Osteoblast (primary cell): ENCODE results near the gene SPATA17. TPM values are rescaled to one million over a fixed set of nuclear protein-coding genes. Genes with fewer than 3 reads are reported as not detected.

Source experiments
- DNase-seq: peaks from one replicate; pipeline ENCODE4 v3.0.0; 2011; ENCODE audit warnings: low spot score, mixed read lengths; ENCODE audit not compliant: insufficient read length; ENCODE audit errors: missing footprints
- H2AFZ ChIP-seq: 2 replicates; pipeline ENCODE4 v1.6.0; 2011; ENCODE audit warnings: mild to moderate bottlenecking, low read length
- H3K27ac ChIP-seq: 2 replicates; pipeline ENCODE4 v1.5.1; 2011; ENCODE audit warnings: mild to moderate bottlenecking, low read depth, low read length, moderate library complexity
- H3K27me3 ChIP-seq: 2 replicates; pipeline ENCODE4 v1.6.0; 2012; ENCODE audit warnings: mild to moderate bottlenecking, control low read depth, inconsistent platforms, low read length, moderate library complexity; ENCODE audit not compliant: insufficient read depth
- H3K36me3 ChIP-seq: 2 replicates; pipeline ENCODE4 v1.5.1; 2011; ENCODE audit warnings: mild to moderate bottlenecking, low read length, control low read depth, moderate library complexity; ENCODE audit not compliant: insufficient read depth
- H3K4me1 ChIP-seq: 2 replicates; pipeline ENCODE4 v1.5.1; 2011; ENCODE audit warnings: mild to moderate bottlenecking, low read length, control low read depth, moderate library complexity; ENCODE audit not compliant: insufficient read depth
- H3K4me2 ChIP-seq: 2 replicates; pipeline ENCODE4 v1.6.0; 2011; ENCODE audit warnings: mild to moderate bottlenecking, low read length; ENCODE audit not compliant: insufficient read depth
- H3K4me3 ChIP-seq: fragments of 200-600 bp; sonication (generic); 3 replicates; pipeline ENCODE4 v1.5.1; 2012; ENCODE audit warnings: mild to moderate bottlenecking, low read length, inconsistent platforms; ENCODE audit not compliant: insufficient read depth
- H3K79me2 ChIP-seq: 2 replicates; pipeline ENCODE4 v1.6.0; 2012; ENCODE audit warnings: mild to moderate bottlenecking, low read length, control low read depth, inconsistent platforms; ENCODE audit not compliant: insufficient read depth
- H3K9me3 ChIP-seq: 2 replicates; pipeline ENCODE4 v1.5.1; 2011; ENCODE audit warnings: low read depth, low read length, control low read depth
- H4K20me1 ChIP-seq: 2 replicates; pipeline ENCODE4 v1.6.0; 2012; ENCODE audit warnings: mild to moderate bottlenecking, low read length, control low read depth; ENCODE audit not compliant: insufficient read depth
- total RNA-seq: library from RNA; depleted of rRNA; stranded (reverse); fragments of >200 nt; gene quantifications from 2 replicates; pipeline ENCODE4 v1.2.3, GENCODE V29; 2012
- TF ChIP-seq, protein P1 (sequence below): IDR thresholded peaks from 2 replicates; pipeline ENCODE4 v1.5.1; 2011; ENCODE audit warnings: mild to moderate bottlenecking, low read depth, low read length, moderate library complexity; ENCODE audit errors: extremely low read depth

Gene SPATA17
- total RNA-seq, 1 donor = 0.36 TPM

DNA sequence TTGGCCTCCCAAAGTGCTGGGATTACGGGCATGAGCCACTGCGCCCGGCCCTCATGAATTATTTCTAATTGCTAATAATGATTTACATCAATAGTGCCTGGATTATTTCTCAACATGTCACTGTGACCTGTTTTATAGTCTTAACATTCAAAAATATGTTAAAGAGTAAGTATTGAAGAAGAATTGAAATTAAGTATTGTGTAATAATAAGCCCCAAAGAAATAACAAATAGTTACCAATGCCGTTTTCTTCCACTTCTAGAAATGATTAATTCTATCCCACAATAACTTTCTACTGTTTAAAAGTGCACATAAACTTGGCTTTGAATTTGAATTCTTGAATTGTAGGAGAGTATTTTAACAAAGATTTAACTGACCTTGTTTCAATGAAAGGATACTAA is 19.5 kb downstream of the SPATA17 start:
- no peak overlapping the region for H3K4me3 ChIP-seq
- no peak overlapping the region for H3K4me2 ChIP-seq
- H3K27ac ChIP-seq = no peak overlapping the region
- H3K27me3 ChIP-seq = no peaks in the 10 kb centered on the region
- TF ChIP-seq, protein P1, sequence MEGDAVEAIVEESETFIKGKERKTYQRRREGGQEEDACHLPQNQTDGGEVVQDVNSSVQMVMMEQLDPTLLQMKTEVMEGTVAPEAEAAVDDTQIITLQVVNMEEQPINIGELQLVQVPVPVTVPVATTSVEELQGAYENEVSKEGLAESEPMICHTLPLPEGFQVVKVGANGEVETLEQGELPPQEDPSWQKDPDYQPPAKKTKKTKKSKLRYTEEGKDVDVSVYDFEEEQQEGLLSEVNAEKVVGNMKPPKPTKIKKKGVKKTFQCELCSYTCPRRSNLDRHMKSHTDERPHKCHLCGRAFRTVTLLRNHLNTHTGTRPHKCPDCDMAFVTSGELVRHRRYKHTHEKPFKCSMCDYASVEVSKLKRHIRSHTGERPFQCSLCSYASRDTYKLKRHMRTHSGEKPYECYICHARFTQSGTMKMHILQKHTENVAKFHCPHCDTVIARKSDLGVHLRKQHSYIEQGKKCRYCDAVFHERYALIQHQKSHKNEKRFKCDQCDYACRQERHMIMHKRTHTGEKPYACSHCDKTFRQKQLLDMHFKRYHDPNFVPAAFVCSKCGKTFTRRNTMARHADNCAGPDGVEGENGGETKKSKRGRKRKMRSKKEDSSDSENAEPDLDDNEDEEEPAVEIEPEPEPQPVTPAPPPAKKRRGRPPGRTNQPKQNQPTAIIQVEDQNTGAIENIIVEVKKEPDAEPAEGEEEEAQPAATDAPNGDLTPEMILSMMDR = no peak
- no peak overlapping the region for H2AFZ ChIP-seq
- no peaks in the 10 kb centered on the region for H3K4me1 ChIP-seq
- H4K20me1 ChIP-seq = no peaks in the 10 kb centered on the region
- H3K79me2 ChIP-seq = no peaks in the 10 kb centered on the region
- no peaks in the 10 kb centered on the region for H3K36me3 ChIP-seq
- H3K9me3 ChIP-seq = no peaks in the 10 kb centered on the region
- no peak for DNase-seq

DNA sequence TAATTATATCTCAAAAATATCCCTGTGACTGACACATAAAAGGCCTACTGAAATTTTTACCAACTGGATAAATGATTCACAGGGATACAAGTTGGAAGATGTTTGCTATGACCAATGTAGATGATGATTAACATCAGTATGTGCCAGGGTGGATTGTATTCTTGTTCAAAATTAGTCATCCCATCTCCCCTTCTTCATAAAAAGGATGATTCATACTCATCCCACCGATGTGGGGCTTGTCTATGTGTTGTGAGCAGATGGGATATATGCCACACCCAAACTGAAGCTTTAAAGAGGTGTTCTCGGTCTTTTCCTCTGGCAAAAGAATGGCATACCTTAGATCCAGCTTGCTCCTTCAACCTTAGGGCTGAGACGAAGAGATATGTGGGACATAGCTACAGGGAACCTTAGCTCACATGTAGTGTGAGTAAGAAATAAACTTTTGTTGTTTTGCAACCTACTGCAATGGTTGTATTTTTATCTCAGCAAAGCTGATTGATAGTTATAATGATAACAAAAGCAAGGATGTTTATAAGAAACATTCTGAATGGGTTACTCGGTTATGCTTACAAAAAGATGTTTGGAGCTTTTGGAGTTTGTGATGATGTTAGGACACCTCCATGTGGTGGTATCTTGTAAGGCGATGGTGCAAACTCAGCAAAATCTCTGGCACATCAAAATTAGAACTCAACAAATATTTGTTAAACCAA is 29.4 kb downstream of the SPATA17 start:
- H3K9me3 ChIP-seq = no peaks in the 10 kb centered on the region
- H3K4me1 ChIP-seq = peaks cover 10% of the 10 kb centered on the region
- DNase-seq = peak; percentile 49
- TF ChIP-seq, protein P1 = peak; percentile 55
- H3K79me2 ChIP-seq = no peaks in the 10 kb centered on the region
- no peaks in the 10 kb centered on the region for H3K36me3 ChIP-seq
- peak overlapping the region; percentile 25 for H3K4me2 ChIP-seq
- no peaks in the 10 kb centered on the region for H3K27me3 ChIP-seq
- H3K4me3 ChIP-seq = no peak overlapping the region
- no peaks in the 10 kb centered on the region for H4K20me1 ChIP-seq
- no peak overlapping the region for H2AFZ ChIP-seq
- H3K27ac ChIP-seq = no peak overlapping the region

DNA sequence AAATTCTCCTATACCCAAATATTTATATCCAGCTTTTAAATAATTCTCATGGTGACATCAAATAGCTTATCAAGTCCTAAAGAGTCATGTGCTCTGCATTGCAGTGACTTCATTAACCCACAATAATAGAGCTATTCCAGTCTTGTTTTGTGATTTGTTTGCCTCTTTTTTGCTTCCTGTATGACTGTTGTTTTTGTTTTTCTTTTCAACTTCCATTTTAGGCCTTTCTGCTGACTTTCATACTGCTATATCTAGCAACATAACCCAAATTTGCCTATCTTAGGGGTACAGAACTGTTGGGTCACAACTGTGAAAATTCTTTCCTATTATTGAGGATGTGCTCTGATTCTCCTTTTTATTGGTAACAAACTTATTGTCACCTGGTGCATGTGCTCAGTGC is 30.3 kb downstream of the SPATA17 start:
- DNase-seq = no peak
- H3K4me1 ChIP-seq = peaks cover 10% of the 10 kb centered on the region

DNA sequence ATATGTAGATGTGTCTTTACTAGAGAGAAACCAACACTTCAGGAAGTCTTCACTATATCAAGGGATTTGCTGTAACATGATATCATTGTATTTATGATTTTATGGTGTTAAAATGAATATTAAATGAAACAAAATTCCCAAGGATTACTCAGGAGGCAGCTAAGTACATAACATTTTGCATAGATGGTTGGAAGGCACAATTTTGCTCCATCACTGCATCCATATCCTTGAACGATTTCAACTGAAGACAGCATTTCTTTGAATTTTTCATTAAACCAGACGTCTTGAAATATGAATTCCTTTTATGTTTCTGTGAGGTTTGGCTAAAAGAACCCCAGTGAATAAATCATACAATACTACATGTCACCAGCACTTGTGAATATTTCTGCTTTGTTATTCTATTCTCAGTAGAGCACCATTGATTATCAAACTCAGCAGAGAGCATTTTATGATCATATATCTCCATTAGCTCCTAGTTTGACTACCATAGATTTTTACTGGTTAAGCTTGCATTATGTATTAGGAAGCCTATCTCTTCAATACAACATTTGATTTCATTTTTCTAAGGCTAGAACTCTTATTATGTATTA is 37.3 kb downstream of the SPATA17 start:
- H3K27me3 ChIP-seq = no peaks in the 10 kb centered on the region
- H4K20me1 ChIP-seq = no peaks in the 10 kb centered on the region
- no peak overlapping the region for H2AFZ ChIP-seq
- no peak overlapping the region for H3K27ac ChIP-seq
- no peaks in the 10 kb centered on the region for H3K9me3 ChIP-seq
- no peaks in the 10 kb centered on the region for H3K36me3 ChIP-seq
- no peaks in the 10 kb centered on the region for H3K79me2 ChIP-seq
- no peak overlapping the region for H3K4me3 ChIP-seq
- TF ChIP-seq, protein P1 = no peak
- no peak overlapping the region for H3K4me2 ChIP-seq
- no peaks in the 10 kb centered on the region for H3K4me1 ChIP-seq
- no peak for DNase-seq

More for the DNA sequence above, 30.3 kb downstream of the SPATA17 start:
- Histone ChIP-seq H3K4me3 (no peak overlapping the region), H4K20me1 (no peaks in the 10 kb centered on the region), H3K27ac (no peak overlapping the region), H2AFZ (no peak overlapping the region), H3K36me3 (no peaks in the 10 kb centered on the region), H3K79me2 (no peaks in the 10 kb centered on the region), H3K27me3 (no peaks in the 10 kb centered on the region), H3K4me2 (no peak overlapping the region), H3K9me3 (no peaks in the 10 kb centered on the region)
- TF ChIP-seq, protein P1 = no peak
